HepG2 (cell line): ENCODE data around the gene ZNF318. TPM values are rescaled to one million over a fixed set of nuclear protein-coding genes. Genes with fewer than 3 reads are reported as not detected.

Experiments
- ATAC-seq: fragments of 200-7000 bp; cut with Tn5 transposase; 3 replicates; pipeline ENCODE4 v1.9.1; 2020; ENCODE audit warnings: mild to moderate bottlenecking, moderate library complexity
- BruUV-seq: library from RNA; stranded (reverse); fragments of 400-500 nt; replicated peaks from 2 replicates; lab custom pipeline; 2021; lab: Mats Ljungman, UMichigan
- CTCF ChIA-PET: fragments of 300-600 bp; formaldehyde crosslinking; extraction: SDS; loops from one replicate; lab custom pipeline; 2021; ENCODE audit warnings: low total read pairs, inconsistent platforms, low intra/inter-chr PET ratio; lab: Yijun Ruan, JAX
- POLR2A ChIA-PET: fragments of 350-600 bp; sonication (Branson Sonifier 250); formaldehyde crosslinking; loops from one replicate; lab custom pipeline; 2020; ENCODE audit warnings: antibody characterized with exemption, inconsistent platforms; lab: Yijun Ruan, JAX
- DNase-seq: peaks from one replicate; pipeline ENCODE4 v3.0.0-alpha.2; 2015; ENCODE audit warnings: low spot score
- FAIRE-seq: peaks from 3 replicates; lab custom pipeline; 2011; peaks lifted over from hg19 to GRCh38; lab: Jason Lieb, UNC
- H2AFZ ChIP-seq: one replicate; pipeline ENCODE4 v1.6.1; 2011; ENCODE audit warnings: low read length, inconsistent platforms
- H3K27ac ChIP-seq: fragments of 300-600 bp; 3 replicates; pipeline ENCODE4 v1.8.0; 2011; ENCODE audit warnings: mixed run types, mild to moderate bottlenecking, mixed read lengths, low read length, inconsistent platforms; ENCODE audit not compliant: insufficient read depth; ENCODE audit errors: extremely low read length
- H3K27me3 ChIP-seq, 2 experiments: fragments of 200-600 bp in 1 of 2; 2 replicates in 1 of 2; 3 replicates in 1 of 2; pipeline versions ENCODE4 v1.6.0 to v1.8.0; 2011; ENCODE audit warnings: low read length in 2 of 2, mild to moderate bottlenecking in 2 of 2, moderate library complexity in 2 of 2, inconsistent platforms in 1 of 2; ENCODE audit not compliant: insufficient read depth in 2 of 2, control insufficient read depth in 1 of 2
- H3K36me3 ChIP-seq, 2 experiments: fragments of 200-600 bp in 1 of 2; replicated peaks in 1 of 2; 2 replicates in 1 of 2; 3 replicates in 1 of 2; pipeline versions ENCODE4 v1.5.1 to v1.8.0; 2011; ENCODE audit warnings: low read length in 2 of 2, inconsistent platforms in 1 of 2; ENCODE audit not compliant: insufficient read depth in 2 of 2, control insufficient read depth in 1 of 2
- H3K4me1 ChIP-seq: 2 replicates; pipeline ENCODE4 v1.5.1; 2012; ENCODE audit warnings: low read length, inconsistent platforms; ENCODE audit not compliant: insufficient read depth
- H3K4me2 ChIP-seq: 2 replicates; pipeline ENCODE4 v1.6.0; 2011; ENCODE audit warnings: low read depth, low read length, inconsistent platforms
- H3K4me3 ChIP-seq, 3 experiments: fragments of 200-600 bp in 1 of 3; sonication (generic), shearing (Covaris generic) in 1 of 3; replicated peaks in 1 of 3; 2 replicates each; pipeline ENCODE4 v1.5.1; 2011 to 2016; ENCODE audit warnings: low read length in 3 of 3, inconsistent platforms in 2 of 3, low read depth in 2 of 3, mild to moderate bottlenecking in 2 of 3, control low read depth in 1 of 3, mixed read lengths in 1 of 3; ENCODE audit not compliant: insufficient read depth in 1 of 3
- H3K79me2 ChIP-seq: one replicate; pipeline ENCODE4 v1.6.1; 2011; ENCODE audit warnings: low read length, inconsistent platforms; ENCODE audit not compliant: insufficient read depth
- H3K9ac ChIP-seq: 2 replicates; pipeline ENCODE4 v1.6.0; 2011; ENCODE audit warnings: mild to moderate bottlenecking, low read depth, low read length, inconsistent platforms; ENCODE audit not compliant: insufficient read depth
- H3K9me3 ChIP-seq: 2 replicates; pipeline ENCODE4 v1.5.1; 2012; ENCODE audit warnings: mild to moderate bottlenecking, low read length
- H4K20me1 ChIP-seq: 2 replicates; pipeline ENCODE4 v1.6.0; 2011; ENCODE audit warnings: inconsistent platforms, mild to moderate bottlenecking, low read length, moderate library complexity; ENCODE audit not compliant: insufficient read depth
- ASH2L ChIP-seq: fragments of 300-600, 200-600 bp; sonication (generic); IDR thresholded peaks from 2 replicates; pipeline ENCODE4 v1.7.0; 2017; ENCODE audit warnings: low read depth, mild to moderate bottlenecking, moderate library complexity, mixed read lengths, low read length; ENCODE audit not compliant: insufficient read length
- ERF ChIP-seq: IDR thresholded peaks from 2 replicates; pipeline ENCODE4 v1.6.1; 2018; ENCODE audit warnings: missing biosample characterization, missing genetic modification reagents
- FOXK2 ChIP-seq: fragments of 450-650 bp; IDR thresholded peaks from 2 replicates; pipeline ENCODE4 v1.6.1; 2016
- HNF4A ChIP-seq: sonication (generic); formaldehyde crosslinking; IDR thresholded peaks from 2 replicates; pipeline ENCODE4 v1.4.0; 2020; ENCODE audit warnings: missing genetic modification reagents
- KDM2A ChIP-seq: sonication (generic); formaldehyde crosslinking; IDR thresholded peaks from 2 replicates; pipeline ENCODE4 v1.4.0; 2020; ENCODE audit warnings: low read depth, missing genetic modification reagents, borderline replicate concordance
- MZF1 ChIP-seq: sonication (generic); formaldehyde crosslinking; IDR thresholded peaks from 2 replicates; pipeline ENCODE4 v1.8.1; 2023; ENCODE audit warnings: mild to moderate bottlenecking, missing genetic modification reagents, borderline replicate concordance
- PCBP2 ChIP-seq: fragments of 200-400 bp; formaldehyde crosslinking; optimal IDR thresholded peaks from 2 replicates; pipeline ENCODE3; 2018; ENCODE audit warnings: low read length, low read depth; ENCODE audit not compliant: poor library complexity, severe bottlenecking
- ZFP36L2 ChIP-seq: sonication (generic); formaldehyde crosslinking; IDR thresholded peaks from 2 replicates; pipeline ENCODE4 v1.4.0; 2020; ENCODE audit warnings: missing genetic modification reagents
- ZNF251 ChIP-seq: sonication (generic); formaldehyde crosslinking; IDR thresholded peaks from 2 replicates; pipeline ENCODE4 v1.9.0; 2021; ENCODE audit warnings: mild to moderate bottlenecking, missing genetic modification reagents
- ZNF256 ChIP-seq: sonication (generic); formaldehyde crosslinking; conservative IDR thresholded peaks from 2 replicates; pipeline ENCODE4 v1.4.0; 2020; ENCODE audit warnings: missing genetic modification reagents
- ZNF3 ChIP-seq: IDR thresholded peaks from 2 replicates; pipeline ENCODE4 v1.7.0; 2017; ENCODE audit warnings: inconsistent platforms
- ZNF343 ChIP-seq: sonication (generic); formaldehyde crosslinking; IDR thresholded peaks from 2 replicates; pipeline ENCODE4 v1.4.0; 2020; ENCODE audit warnings: mild to moderate bottlenecking, missing genetic modification reagents
- ZNF510 ChIP-seq: sonication (generic); formaldehyde crosslinking; IDR thresholded peaks from 2 replicates; pipeline ENCODE4 v1.4.0; 2020; ENCODE audit warnings: low read depth, mild to moderate bottlenecking, missing genetic modification reagents
- WGBS: methylation state at CpG from one replicate; pipeline ENCODE4 v1.1.6; 2017; ENCODE audit warnings: low lambda C conversion rate; 5-methylcytosine and 5-hydroxymethylcytosine counted together
- in situ Hi-C: cut with HindIII; loops from 2 replicates; pipeline ENCODE4 v1.10.0; 2017; ENCODE audit warnings: low pct_unique_long_range_greater_than_20kb; ENCODE audit not compliant: extremely low pct_ligation_motif_present
- intact Hi-C: fragments of 100-400 bp; cut with micrococcal nuclease; formaldehyde crosslinking; loops from one replicate; pipeline ENCODE4 v1.10.0; 2022; ENCODE audit not compliant: unreplicated experiment
- polyA plus RNA-seq, 8 experiments: library from polyadenylated mRNA; depleted of rRNA in 3 of 8; stranded (reverse) in 7 of 8; unstranded in 1 of 8; fragments of >200 nt; fragmentation: Illumina TruSeq in 4 of 8; extraction: Trizol in 4 of 8; gene quantifications; 2 replicates each; pipeline versions ENCODE4 v1.2.1 to v1.2.3, GENCODE V29; 2011 to 2016; ENCODE audit warnings: low read depth in 4 of 8, missing spikeins in 1 of 8, mixed read lengths in 1 of 8; ENCODE audit not compliant: insufficient read depth in 1 of 8
- total RNA-seq, 5 experiments: library from RNA; depleted of rRNA; stranded (reverse); fragments of >200 nt; fragmentation: Illumina TruSeq; extraction: Trizol; gene quantifications; 2 replicates each; pipeline ENCODE4 v1.2.3, GENCODE V29; 2016; ENCODE audit warnings: low read depth in 1 of 5
- TF ChIP-seq, protein P1 (sequence below): sonication (generic); formaldehyde crosslinking; IDR thresholded peaks from 2 replicates; pipeline ENCODE4 v1.5.1; 2020; ENCODE audit warnings: missing genetic modification reagents, mild to moderate bottlenecking, borderline replicate concordance
- TF ChIP-seq, protein P2 (sequence below): sonication (generic); formaldehyde crosslinking; IDR thresholded peaks from 2 replicates; pipeline ENCODE4 v1.4.0; 2020; ENCODE audit warnings: missing genetic modification reagents, mild to moderate bottlenecking, borderline replicate concordance
- TF ChIP-seq, protein P3 (sequence below): sonication (generic); formaldehyde crosslinking; IDR thresholded peaks from 2 replicates; pipeline ENCODE4 v1.5.1; 2020; ENCODE audit warnings: missing genetic modification reagents, mild to moderate bottlenecking, borderline replicate concordance
- TF ChIP-seq, protein P4 (sequence below): sonication (generic); formaldehyde crosslinking; IDR thresholded peaks from 2 replicates; pipeline ENCODE4 v1.8.0; 2022; ENCODE audit warnings: mild to moderate bottlenecking, missing genetic modification reagents, moderate library complexity

The ZNF318 gene
- total and polyA plus RNA-seq, 2 of the 13 experiments (the other 11 are each of a cell fraction or from before 2014, with no cell fraction given), result 13.0 to 14.5 TPM

DNA sequence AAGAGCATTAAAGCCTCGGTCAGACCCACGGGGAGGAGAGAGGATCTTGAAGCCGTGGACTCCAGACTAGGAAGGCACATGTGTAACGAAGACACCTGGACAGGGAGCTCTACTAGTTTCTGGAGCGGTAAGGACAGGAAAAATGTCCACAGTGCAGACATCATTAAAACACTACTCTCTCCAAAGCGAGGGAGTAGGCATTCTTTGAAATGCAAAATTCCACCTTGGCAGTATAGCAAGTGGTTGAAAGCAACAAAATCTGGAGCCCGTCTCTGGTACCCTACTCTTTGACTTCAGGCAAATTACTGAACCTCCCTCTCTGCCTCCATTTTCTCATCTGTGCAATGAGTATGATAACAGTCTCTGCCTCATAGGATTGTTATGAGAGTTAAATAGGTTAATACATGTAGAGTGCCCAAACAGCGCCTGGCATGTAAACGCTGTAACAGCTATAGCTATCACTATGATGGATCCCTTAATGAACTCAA, 60.4 kb downstream of the ZNF318 start (continued):
- TF ChIP-seq, protein P1, sequence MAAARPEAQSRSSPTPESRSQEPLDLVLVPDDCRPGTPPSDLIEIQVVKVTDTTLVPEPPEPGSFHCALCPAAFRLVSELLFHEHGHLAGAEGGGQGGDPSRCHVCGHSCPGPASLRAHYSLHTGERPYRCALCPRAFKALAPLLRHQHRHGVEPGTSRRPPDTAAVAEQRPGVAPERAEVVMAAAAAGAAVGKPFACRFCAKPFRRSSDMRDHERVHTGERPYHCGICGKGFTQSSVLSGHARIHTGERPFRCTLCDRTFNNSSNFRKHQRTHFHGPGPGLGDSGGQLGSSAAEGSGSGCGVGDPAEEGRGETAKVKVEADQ, result peak; percentile 69; the same call in 1 of the 2 replicates

DNA sequence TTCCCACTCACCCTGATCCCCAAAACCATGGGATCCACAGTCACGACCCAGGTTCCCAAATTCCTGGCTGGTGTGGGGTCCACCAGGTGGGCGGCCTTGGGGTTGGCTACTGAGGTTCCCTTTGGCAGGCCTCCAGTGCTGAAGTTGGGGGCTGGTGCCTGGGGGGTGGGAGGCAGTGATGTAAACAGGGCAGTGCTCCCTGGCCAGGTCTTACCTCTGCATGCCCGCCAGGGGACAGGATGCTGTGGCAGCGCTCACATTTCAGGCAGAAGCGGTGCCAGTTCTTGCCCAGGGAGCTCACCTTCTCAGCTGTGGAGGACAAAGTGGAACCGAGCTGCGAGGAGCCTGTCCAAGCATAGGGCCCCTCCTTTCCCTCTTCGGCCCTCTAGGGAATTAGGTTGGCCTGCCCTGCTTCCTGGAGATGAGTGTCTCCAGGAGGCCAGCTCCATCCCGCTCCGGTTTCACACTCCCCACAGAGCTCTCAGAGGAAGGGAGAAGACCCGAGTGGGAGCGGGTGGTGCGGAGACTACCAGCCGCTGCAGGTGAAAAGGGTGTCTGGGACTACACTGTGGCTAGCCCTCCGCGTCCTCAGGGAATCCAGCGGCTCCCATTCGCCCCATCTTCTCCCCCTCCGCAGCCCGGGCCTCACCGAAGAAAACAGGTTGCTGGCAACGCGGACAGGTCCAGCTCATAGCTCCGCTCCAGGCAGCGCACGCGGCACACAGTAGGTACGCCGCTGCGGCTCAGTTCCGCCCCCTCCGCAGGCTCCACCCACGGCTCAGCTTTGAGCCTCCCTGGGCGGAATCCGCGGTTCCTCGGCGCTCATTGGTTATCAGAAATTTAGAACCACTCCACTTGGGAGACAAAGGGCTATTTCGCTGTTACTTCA, 61.1 kb downstream of the ZNF318 start, which contains the start of gene CRIP3:
Gene CRIP3, minus strand, starts transcription at position 726 of the 889 bp plus-strand sequence. Its CDS starts 34 bp downstream, at position 692.
- peaks cover 43% of the 10 kb centered on the region for H3K4me1 ChIP-seq
- H3K27ac ChIP-seq, result no peak within 1 kb of the TSS
- H3K79me2 ChIP-seq, result no peaks in the 10 kb centered on the region
- no peaks in the 10 kb centered on the region for H4K20me1 ChIP-seq
- H2AFZ ChIP-seq, result peak within 1 kb of the TSS; percentile 79
- intact Hi-C loops (no loop called here), in situ Hi-C loops (no loop called here)
- no peaks in the 10 kb centered on the region for H3K36me3 ChIP-seq
- peak within 1 kb of the TSS; percentile 82 for H3K4me2 ChIP-seq
- H3K9ac ChIP-seq, result peak within 1 kb of the TSS; percentile 43
- H3K27me3 ChIP-seq, result no peaks in the 10 kb centered on the region
- H3K4me3 ChIP-seq, result peak within 1 kb of the TSS; percentile 38 to 70 (median 43)
- ChIA-PET CTCF (interaction anchor here (1.1 kb wide), 1 partner anchor 47 kb away, joined by 4 read pairs; no protein-coding TSS in a partner anchor), POLR2A (interaction anchor here (0.9 to 3.1 kb wide), 5 partner anchors 11 to 62 kb away, joined by 4 to 28 read pairs (median 8); partner anchors contain the start of gene SLC22A7)
- FAIRE-seq (peak; percentile 60), DNase-seq (no peak), ATAC-seq (peak; percentile 69)
- no peaks in the 10 kb centered on the region for H3K9me3 ChIP-seq
- 24% methylated on average over 15 of the region's 39 CpGs for WGBS
- BruUV-seq, result no TSS peak
- 0 out of 2 replicates have a peak, but pooled peaks have one; percentile 31 for TF ChIP-seq ERF
- no peak for TF ChIP-seq FOXK2
- no peak for TF ChIP-seq MZF1
- TF ChIP-seq ZFP36L2 (CRISPR knock-in tag), result no peak
- TF ChIP-seq ZNF251 (CRISPR knock-in tag), result no peak
- TF ChIP-seq, protein P2, sequence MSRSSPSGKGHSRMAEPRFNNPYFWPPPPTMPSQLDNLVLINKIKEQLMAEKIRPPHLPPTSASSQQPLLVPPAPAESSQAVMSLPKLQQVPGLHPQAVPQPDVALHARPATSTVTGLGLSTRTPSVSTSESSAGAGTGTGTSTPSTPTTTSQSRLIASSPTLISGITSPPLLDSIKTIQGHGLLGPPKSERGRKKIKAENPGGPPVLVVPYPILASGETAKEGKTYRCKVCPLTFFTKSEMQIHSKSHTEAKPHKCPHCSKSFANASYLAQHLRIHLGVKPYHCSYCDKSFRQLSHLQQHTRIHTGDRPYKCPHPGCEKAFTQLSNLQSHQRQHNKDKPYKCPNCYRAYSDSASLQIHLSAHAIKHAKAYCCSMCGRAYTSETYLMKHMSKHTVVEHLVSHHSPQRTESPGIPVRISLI (CRISPR knock-in tag), result peak; percentile 35; the same call in 1 of the 2 replicates
- no peak for TF ChIP-seq ASH2L
- no peak for TF ChIP-seq PCBP2
- TF ChIP-seq ZNF510 (CRISPR knock-in tag), result no peak
- no peak for TF ChIP-seq ZNF343 (CRISPR knock-in tag)
- TF ChIP-seq KDM2A (CRISPR knock-in tag), result peak; percentile 88
- no peak for TF ChIP-seq ZNF3
- TF ChIP-seq, protein P3, sequence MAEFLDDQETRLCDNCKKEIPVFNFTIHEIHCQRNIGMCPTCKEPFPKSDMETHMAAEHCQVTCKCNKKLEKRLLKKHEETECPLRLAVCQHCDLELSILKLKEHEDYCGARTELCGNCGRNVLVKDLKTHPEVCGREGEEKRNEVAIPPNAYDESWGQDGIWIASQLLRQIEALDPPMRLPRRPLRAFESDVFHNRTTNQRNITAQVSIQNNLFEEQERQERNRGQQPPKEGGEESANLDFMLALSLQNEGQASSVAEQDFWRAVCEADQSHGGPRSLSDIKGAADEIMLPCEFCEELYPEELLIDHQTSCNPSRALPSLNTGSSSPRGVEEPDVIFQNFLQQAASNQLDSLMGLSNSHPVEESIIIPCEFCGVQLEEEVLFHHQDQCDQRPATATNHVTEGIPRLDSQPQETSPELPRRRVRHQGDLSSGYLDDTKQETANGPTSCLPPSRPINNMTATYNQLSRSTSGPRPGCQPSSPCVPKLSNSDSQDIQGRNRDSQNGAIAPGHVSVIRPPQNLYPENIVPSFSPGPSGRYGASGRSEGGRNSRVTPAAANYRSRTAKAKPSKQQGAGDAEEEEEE (CRISPR knock-in tag), result no peak
- TF ChIP-seq ZNF256, result no peak
- TF ChIP-seq, protein P4, sequence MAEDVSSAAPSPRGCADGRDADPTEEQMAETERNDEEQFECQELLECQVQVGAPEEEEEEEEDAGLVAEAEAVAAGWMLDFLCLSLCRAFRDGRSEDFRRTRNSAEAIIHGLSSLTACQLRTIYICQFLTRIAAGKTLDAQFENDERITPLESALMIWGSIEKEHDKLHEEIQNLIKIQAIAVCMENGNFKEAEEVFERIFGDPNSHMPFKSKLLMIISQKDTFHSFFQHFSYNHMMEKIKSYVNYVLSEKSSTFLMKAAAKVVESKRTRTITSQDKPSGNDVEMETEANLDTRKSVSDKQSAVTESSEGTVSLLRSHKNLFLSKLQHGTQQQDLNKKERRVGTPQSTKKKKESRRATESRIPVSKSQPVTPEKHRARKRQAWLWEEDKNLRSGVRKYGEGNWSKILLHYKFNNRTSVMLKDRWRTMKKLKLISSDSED (CRISPR knock-in tag), result no peak
- TF ChIP-seq HNF4A (CRISPR knock-in tag), result no peak
